AG04449 (cell line): ENCODE results near the gene HJURP.

Experiments
- CTCF ChIA-PET: fragments of 350-600 bp; formaldehyde crosslinking; extraction: SDS; loops from one replicate; lab custom pipeline; 2021; ENCODE audit warnings: antibody characterized with exemption; lab: Yijun Ruan, JAX
- POLR2A ChIA-PET: fragments of 400-600, 350-600 bp; formaldehyde crosslinking; extraction: SDS; loops from one replicate; lab custom pipeline; 2020; ENCODE audit warnings: antibody characterized with exemption, inconsistent platforms; lab: Yijun Ruan, JAX
- DNase-seq: peaks from one replicate; pipeline ENCODE4 v3.0.0-alpha.2; 2010; ENCODE audit warnings: low read depth, low spot score
- H3K4me3 ChIP-seq: 2 replicates; pipeline ENCODE4 v1.5.1; 2011; ENCODE audit warnings: low read depth, mild to moderate bottlenecking, control low read depth, low read length
- CTCF ChIP-seq: IDR thresholded peaks from one replicate; pipeline ENCODE4 v1.5.1; 2011; ENCODE audit warnings: mild to moderate bottlenecking, moderate library complexity, low read length, control low read depth, inconsistent platforms; ENCODE audit not compliant: insufficient read depth; ENCODE audit errors: missing control alignments

The HJURP gene

GRCh38 chr2:233795735-233796171 lies 58.6 kb downstream of the HJURP start:
- no peak overlapping the region for H3K4me3 ChIP-seq
- no peak for DNase-seq
- no peak for TF ChIP-seq CTCF
- CTCF ChIA-PET: no interaction called here
- POLR2A ChIA-PET: no interaction called here

GRCh38 chr2:233794128-233794658 lies 60.1 kb downstream of the HJURP start:
- H3K4me3 ChIP-seq: no peak overlapping the region
- no peak for DNase-seq
- no peak for TF ChIP-seq CTCF
- CTCF ChIA-PET: no interaction called here
- POLR2A ChIA-PET: no interaction called here

GRCh38 chr2:233793465-233794127 lies 60.7 kb downstream of the HJURP start:
- no peak for TF ChIP-seq CTCF
- ChIA-PET CTCF (no interaction called here), POLR2A (no interaction called here)
- no peak for DNase-seq
- H3K4me3 ChIP-seq: no peak overlapping the region

- no peak for TF ChIP-seq CTCF
- ChIA-PET POLR2A (no interaction called here), CTCF (no interaction called here)
- H3K4me3 ChIP-seq: no peak overlapping the region
- no peak for DNase-seq
These were observed 61.6 kb downstream of the HJURP start for GRCh38 chr2:233792720-233793119.

- ChIA-PET CTCF (no interaction called here), POLR2A (no interaction called here)
- no peak overlapping the region for H3K4me3 ChIP-seq
- no peak for DNase-seq
- TF ChIP-seq CTCF: no peak
These were observed 62.4 kb downstream of the HJURP start for GRCh38 chr2:233791883-233792329.

GRCh38 chr2:233791151-233791882 lies 63.0 kb downstream of the HJURP start:
- H3K4me3 ChIP-seq: no peak overlapping the region
- POLR2A ChIA-PET: no interaction called here
- CTCF ChIA-PET: no interaction called here
- TF ChIP-seq CTCF: no peak
- no peak for DNase-seq
